WTC11 (cell line): ENCODE data around the gene MICAL3.

Experiments
- ATF3 ChIP-seq: sonication (generic); formaldehyde crosslinking; conservative IDR thresholded peaks from 2 replicates; pipeline ENCODE4 v1.8.1; 2022; ENCODE audit warnings: mild to moderate bottlenecking, missing genetic modification reagents
- NR2C2 ChIP-seq: sonication (generic); formaldehyde crosslinking; IDR thresholded peaks from 2 replicates; pipeline ENCODE4 v1.8.0; 2022; ENCODE audit warnings: mild to moderate bottlenecking, missing genetic modification reagents

GRCh38 chr22:17767233-17768065, 256.9 kb downstream of the MICAL3 start:
- TF ChIP-seq ATF3 (CRISPR knock-in tag) (no peak), NR2C2 (no peak)
